Peyer's patch (tissue), 4 donors: ENCODE data around the gene LRBA.

Experiments
- CTCF ChIP-seq, 6 experiments: fragments of 450-650 bp in 4 of 6; fragments of 200-600 bp in 2 of 6; sonication (generic) in 1 of 6; IDR thresholded peaks; one replicate each; pipeline ENCODE4 v1.5.1; 2017 to 2019; ENCODE audit warnings: antibody characterized with exemption in 6 of 6, mild to moderate bottlenecking in 3 of 6, moderate library complexity in 1 of 6
- POLR2A ChIP-seq, 2 donors: fragments of 450-650 bp; IDR thresholded peaks; one replicate each; pipeline ENCODE4 v1.5.1; 2017; ENCODE audit warnings: antibody characterized with exemption in 2 of 2, mild to moderate bottlenecking in 2 of 2, moderate library complexity in 2 of 2

- TF ChIP-seq CTCF (IDR thresholded peaks at IDR 0.05) (no peak), POLR2A (IDR thresholded peaks at IDR 0.05) (no peak)
These were observed 755.1 kb downstream of the LRBA start for GRCh38 chr4:150259861-150260567.
